Stimulated activated CD4-positive, alpha-beta T cell treated with anti-CD3 and anti-CD28 coated beads, Interleukin-2, amount 100 ng/mL, for 4 hours (primary cell): ENCODE data around the gene CD82.
"Not testable (repeated sequence)": the region's sequence is repeated elsewhere in the genome, so short reads cannot be mapped to it uniquely, and the experiment has no call there.

Source experiments
- DNase-seq: peaks from one replicate; pipeline ENCODE4 v3.0.0-alpha.2; 2020; ENCODE audit warnings: low read depth

Gene CD82

GRCh38 chr11:44533921-44534711 lies 31.3 kb upstream of the CD82 start:
- DNase-seq, result no peak

GRCh38 chr11:44535191-44535980 lies 30.1 kb upstream of the CD82 start:
- DNase-seq, result no peak

GRCh38 chr11:44536788-44537516 lies 28.5 kb upstream of the CD82 start:
- no peak for DNase-seq

GRCh38 chr11:44537679-44538078 lies 27.8 kb upstream of the CD82 start:
- DNase-seq, result no peak

GRCh38 chr11:44538375-44539054 lies 26.9 kb upstream of the CD82 start:
- DNase-seq, result peak; percentile 48

- DNase-seq, result no peak
Measured at GRCh38 chr11:44539971-44540370, 25.5 kb upstream of the CD82 start.

- no peak for DNase-seq
Measured at GRCh38 chr11:44540667-44541066, 24.8 kb upstream of the CD82 start.

GRCh38 chr11:44542372-44542771 lies 23.1 kb upstream of the CD82 start:
- no peak for DNase-seq

GRCh38 chr11:44546984-44547383 lies 18.5 kb upstream of the CD82 start:
- DNase-seq, result not testable (repeated sequence)

- DNase-seq, result not testable (repeated sequence)
Measured at GRCh38 chr11:44547534-44547933, 17.9 kb upstream of the CD82 start.

GRCh38 chr11:44548032-44548695 lies 17.3 kb upstream of the CD82 start:
- no peak for DNase-seq

- DNase-seq, result not testable (repeated sequence)
Measured at GRCh38 chr11:44548961-44549749, 16.3 kb upstream of the CD82 start.

- no peak for DNase-seq
Measured at GRCh38 chr11:44550123-44550522, 15.3 kb upstream of the CD82 start.

- DNase-seq, result no peak
Measured at GRCh38 chr11:44551456-44552139, 13.9 kb upstream of the CD82 start.

- no peak for DNase-seq
Measured at GRCh38 chr11:44555031-44555800, 10.2 kb upstream of the CD82 start.

- DNase-seq, result peak; percentile 60
Measured at GRCh38 chr11:44556735-44557409, 8.6 kb upstream of the CD82 start.

GRCh38 chr11:44557464-44557863 lies 8.0 kb upstream of the CD82 start:
- DNase-seq, result no peak

- no peak for DNase-seq
Measured at GRCh38 chr11:44559207-44559939, 6.1 kb upstream of the CD82 start.
